Pons (tissue), 1 donor: ENCODE results near the gene LRRC59.

Source experiments
- DNase-seq: peaks from one replicate; pipeline ENCODE4 v3.0.0-alpha.2; 2016; ENCODE audit warnings: low spot score

The LRRC59 gene

DNA sequence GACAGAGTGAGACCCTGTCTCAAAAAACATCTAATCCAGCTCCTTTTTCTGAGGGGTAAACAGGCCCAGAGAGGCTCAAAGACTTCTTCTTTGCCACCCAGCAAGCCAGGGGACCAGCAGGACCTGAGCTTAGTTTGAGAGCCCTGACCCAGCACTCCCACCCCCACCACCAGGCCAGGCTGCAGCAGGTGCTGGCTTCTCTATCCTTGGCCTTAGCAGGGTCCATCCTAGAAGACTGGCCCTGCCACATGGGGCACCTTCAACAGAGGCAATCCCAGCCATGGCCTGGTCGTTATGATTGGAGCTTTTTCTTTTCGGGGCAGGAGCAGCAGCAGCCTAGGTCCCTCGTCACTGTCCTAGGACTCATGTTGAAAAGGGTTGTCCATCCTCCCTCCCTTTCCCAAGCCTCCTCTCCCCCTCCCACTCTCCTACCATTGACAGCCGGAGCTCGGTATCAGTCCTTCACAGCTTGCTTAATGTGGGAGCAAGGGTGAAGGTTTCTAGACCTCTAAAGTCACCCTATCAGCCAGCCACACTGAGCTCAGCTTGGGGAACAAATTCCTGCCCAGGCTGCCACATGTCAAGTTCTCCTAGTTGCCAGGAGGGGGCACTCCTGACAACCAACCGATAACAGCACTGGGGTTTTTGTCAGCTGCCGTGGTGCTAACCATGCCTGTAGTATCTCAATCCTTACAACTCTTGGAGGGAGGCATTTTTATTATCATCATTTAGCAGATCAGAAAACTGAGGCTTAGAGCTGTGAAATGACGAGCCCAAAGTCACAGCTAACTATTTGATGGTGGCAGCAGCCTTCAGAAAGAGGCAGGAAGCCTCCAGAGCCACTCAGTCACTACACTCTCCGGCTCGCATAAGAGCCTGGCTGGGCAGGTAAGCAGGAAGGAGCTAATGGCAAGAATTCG, 35.5 kb downstream of the LRRC59 start:
- peak; percentile 80 for DNase-seq

DNA sequence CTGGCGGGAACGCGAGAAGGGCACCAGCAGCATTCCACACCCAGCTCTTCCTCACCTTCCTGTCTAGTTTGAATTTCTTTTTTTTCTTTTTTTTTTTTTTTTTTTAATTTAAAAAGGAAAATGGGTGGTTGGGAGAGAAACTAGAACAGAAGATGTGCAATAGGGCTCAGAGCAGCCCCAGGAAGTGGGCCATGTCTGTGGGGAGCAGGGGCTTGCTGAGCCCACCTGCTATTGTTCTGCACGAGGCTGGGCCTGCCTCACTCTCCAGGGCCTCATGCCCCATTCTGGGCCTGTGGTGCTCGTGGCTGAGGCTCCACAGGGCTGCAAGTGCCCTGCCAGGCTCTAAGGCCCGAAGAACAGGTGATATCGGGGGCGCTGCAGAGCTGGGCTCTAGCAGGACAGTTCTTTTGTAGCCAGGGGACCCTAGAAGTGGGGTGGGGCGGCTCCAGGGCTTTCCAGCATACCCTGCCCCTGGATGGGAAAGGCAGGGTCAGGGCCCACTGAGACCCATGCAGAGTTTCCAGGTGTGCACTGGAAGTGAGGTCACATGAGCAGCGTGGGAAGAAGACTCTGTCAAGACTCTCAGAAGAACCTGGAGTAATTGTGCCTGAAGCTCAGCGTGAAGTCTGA, 36.7 kb downstream of the LRRC59 start:
- DNase-seq: no peak

DNA sequence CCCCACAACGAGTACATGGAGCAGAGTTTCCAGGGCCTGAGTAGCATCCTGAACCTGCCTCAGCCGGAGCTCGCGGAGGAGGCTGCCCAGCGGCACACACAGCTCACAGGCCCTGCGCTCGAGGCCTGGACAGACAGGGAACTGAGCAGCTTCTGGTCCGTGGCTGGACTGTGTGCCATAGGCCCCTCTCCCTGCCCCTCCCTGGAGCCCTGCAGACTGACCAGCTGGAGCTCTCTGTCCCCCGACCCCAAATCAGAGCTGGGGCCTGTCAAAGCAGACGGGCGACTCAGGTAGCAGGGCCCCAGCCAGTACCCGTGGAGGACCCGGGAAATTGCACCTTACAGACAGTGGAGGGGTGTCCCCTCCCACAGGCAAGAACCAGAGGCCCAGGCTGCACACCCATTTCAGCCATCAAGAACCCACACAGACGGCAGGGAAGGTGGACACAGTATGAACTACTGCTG, 37.3 kb downstream of the LRRC59 start:
- no peak for DNase-seq

DNA sequence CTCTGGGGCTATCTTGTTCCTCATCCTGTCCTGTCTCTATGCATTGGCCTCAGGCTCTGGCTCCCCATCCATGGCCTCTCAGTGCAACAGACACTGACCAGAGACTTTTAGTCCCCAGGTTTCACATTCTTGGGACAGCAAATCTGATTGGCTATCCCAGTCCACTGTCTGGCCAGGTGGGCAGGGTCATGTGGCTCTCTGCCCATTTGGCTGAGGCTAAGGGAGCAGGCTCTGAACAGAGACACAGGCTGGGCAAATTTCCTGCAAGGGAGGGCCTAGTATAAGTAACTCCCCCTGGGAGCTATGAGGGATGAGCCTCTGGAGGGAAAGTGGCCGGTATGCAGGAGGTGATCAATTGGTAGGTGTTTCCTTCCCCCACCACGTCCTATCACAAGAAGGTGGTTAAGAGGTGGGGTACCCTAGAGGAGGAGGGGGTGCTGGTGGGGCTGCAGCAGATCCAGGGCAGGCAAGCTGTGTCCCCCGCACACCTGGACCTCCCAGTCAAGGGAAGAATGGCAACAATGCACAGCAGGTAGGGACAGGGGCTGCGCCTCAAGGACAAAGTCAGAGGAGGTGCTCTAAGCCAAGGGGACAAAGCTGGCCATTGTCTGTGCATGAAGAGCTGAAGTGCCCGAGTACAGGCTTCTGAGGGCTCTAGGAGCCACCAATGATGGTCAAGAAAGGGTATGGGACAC, 38.2 kb downstream of the LRRC59 start:
- no peak for DNase-seq

DNA sequence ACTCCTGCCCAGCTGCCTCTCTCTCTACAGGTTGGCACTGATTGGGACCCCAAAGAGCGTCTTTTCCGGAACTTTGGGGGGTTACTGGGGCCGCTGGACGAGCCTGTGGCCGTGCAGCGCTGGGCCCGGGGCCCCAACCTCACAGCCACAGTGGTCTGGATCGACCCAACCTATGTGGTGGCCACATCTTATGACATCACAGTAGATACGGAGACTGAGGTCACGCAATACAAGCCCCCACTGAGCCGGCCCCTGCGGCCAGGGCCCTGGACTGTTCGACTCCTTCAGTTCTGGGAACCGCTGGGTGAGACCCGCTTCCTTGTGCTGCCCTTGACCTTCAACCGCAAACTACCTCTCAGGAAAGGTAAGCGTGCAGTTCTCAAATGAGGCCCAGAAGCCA, 39.1 kb downstream of the LRRC59 start:
- DNase-seq: no peak

DNA sequence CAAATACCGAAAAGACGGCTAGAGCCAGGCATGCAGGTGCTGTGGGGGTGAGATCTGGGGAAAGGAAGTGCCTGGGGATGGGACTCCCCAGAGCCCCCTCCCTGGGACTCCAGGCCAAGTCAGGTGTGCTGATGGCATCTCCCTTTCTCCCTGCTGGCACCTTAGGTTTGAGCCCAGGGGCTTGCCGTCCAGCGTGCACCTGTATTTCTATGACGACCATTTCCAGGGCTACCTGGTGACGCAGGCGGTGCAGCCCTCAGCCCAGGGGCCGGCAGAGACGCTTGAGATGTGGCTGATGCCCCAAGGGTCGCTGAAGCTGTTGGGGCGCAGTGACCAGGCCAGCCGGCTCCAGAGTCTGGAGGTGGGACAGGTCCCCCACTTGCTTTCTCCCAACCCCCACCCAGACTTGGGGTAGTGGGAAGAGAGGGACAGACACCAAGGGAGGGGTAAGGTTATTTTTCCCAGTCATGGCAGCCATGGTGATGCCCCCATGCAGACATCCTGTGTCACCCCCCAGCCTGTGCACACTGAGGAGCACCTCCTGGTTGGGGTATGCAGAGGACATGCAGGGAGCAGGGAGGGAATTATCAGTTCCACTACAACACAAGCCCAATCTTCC, 40.3 kb downstream of the LRRC59 start:
- no peak for DNase-seq

DNA sequence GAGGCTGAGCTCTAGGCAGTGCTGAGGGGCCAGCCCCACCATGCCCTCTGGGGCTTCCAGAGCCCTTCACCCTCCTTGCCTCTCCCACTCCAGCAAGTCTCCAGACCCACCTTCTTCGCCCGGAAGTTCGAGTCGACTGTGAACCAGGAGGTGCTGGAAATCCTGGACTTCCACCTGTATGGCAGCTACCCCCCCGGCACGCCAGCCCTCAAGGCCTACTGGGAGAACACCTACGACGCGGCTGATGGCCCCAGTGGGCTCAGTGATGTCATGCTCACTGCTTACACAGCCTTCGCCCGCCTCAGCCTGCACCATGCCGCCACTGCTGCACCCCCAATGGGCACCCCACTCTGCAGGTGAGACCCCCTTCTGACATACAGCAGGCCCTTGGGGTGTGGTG, 40.9 kb downstream of the LRRC59 start:
- no peak for DNase-seq

DNA sequence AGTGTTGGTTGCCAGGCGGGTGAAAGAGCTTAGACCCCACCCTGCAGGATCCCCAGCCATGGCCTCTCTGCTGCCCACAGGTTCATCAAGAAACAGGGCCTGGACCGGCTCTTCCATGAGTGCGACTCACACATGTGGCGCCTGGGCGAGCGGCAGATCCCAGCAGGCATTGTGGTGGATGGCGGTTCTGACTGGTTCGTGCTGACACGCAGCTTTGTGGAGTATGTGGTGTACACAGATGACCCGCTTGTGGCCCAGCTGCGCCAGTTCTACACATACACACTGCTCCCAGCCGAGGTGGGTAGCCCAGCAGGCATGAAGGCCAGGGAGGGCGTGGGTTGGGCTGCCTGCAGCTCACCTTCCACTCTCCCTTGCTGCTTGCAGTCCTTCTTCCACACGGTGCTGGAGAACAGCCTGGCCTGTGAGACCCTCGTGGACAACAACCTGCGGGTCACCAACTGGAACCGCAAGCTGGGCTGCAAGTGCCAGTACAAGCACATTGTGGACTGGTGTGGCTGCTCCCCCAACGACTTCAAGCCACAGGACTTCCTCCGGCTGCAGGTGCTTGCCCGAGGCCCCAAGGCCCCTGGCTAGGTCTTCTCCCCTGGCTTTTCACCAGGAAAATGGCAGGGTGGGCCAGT, 41.5 kb downstream of the LRRC59 start:
- DNase-seq: no peak

DNA sequence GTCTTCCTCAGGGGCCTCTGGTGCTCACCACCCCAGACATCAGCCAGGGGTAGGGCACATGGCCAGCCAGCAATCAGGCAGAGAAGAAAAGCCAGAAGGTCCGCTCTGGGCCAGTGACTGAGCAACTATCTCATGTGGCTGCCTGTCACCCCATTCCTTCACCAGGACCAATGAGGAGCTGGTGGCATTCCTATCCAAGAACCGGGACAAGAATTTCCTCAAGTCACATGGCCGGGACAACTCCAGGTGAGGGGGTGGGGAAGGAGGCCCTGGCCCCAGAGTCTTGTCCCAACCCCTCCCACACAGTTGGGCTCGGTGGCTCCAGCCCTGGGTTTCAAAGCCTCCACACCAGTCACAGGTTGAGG, 42.0 kb downstream of the LRRC59 start:
- DNase-seq: no peak

DNA sequence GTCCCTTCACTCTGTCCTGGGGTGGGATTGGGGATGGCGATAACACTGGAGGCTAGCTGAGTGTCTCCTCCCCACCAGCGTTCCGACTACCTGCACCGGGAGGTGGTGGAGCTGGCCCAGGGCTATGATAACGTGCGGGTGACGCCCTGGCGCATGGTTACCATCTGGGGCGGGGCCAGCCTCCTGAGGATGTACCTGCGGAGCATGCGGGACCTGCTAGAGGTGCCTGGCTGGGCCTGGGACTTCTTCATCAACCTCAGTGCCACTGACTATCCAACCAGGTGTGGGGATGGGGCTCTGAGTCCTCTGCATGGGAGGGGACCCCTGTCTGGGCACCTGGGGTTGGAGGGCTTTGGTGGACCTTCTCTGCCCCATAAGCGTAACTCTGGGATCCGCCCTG, 42.5 kb downstream of the LRRC59 start:
- DNase-seq: no peak

DNA sequence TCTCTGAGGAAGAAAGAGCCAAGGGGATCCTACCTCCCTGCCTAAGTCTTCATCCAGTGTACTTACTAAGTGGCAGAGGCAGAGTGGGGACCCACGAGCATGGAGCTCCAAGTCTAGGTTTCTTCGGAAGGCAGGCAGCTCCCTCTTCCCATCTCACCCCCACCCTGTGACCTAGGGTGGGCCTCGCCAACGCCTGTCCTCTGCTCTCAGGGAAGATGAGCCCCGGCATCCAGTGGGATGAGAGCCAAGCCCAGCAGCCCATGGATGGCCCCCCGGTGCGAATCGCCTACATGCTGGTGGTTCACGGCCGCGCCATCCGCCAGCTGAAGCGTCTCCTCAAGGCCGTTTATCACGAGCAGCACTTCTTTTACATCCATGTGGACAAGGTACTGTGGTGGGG, 43.1 kb downstream of the LRRC59 start:
- DNase-seq: no peak

DNA sequence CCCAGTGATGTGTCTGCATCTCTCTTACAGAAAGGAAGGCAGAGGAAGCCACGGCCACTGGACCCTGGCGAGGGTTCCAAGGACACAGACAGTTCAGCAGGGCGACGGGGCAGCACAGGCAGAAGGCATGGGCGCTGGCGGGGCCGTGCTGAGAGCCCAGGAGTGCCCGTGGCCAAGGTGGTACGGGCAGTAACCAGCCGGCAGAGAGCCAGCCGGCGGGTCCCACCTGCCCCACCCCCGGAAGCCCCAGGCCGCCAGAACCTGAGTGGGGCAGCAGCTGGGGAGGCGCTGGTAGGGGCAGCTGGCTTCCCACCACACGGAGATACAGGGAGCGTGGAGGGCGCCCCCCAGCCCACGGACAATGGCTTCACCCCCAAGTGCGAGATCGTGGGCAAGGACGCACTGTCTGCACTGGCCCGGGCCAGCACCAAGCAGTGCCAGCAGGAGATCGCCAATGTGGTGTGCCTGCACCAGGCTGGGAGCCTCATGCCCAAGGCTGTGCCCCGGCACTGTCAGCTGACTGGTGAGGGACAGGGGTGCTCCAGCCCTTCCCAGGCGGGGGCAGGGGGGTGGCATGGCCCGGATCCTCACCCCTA, 43.6 kb downstream of the LRRC59 start:
- no peak for DNase-seq

DNA sequence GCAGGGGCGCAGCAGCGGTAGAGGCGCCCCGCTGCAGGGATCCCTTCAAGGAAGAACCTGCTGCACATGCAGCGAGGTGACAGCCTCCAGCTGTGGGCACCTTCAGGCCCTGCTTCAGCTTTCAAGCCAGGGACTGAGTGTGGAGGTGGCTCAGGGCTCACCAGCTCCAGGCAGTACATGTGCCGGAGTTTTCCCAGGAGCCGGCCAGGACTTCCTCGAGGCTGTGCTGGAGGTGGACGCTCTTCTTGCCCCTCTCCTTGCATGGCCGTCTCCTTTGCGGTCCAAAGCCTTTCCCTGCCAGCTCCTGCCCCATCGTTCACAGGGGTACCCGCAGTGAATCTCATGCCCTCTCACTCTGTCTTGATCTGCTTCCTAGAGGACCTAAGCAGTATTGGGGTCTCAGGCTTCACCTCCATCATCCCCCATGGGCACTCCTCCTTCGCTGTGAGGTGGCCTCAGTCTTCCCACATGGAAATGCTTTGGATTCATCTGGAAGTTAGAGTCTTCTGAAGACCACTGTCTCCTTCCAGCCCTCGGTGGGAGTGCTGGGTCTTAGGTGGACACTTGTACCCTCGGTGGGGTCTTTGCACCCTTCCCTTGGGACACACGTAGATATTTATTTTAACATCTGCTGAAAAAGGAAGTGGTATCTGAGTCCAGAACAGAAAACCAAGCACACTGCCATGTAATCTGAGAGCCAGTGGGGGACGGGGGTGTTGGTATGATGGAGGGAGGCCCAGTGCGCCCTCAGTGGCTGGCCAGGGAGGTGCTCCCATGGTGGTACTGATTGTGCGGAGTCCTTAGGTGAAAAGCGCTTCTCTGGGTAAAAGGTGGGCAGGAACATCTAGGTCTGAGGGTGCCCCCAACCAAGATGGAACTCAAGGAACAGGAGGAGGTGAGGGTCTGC, 44.4 kb downstream of the LRRC59 start:
- no peak for DNase-seq

DNA sequence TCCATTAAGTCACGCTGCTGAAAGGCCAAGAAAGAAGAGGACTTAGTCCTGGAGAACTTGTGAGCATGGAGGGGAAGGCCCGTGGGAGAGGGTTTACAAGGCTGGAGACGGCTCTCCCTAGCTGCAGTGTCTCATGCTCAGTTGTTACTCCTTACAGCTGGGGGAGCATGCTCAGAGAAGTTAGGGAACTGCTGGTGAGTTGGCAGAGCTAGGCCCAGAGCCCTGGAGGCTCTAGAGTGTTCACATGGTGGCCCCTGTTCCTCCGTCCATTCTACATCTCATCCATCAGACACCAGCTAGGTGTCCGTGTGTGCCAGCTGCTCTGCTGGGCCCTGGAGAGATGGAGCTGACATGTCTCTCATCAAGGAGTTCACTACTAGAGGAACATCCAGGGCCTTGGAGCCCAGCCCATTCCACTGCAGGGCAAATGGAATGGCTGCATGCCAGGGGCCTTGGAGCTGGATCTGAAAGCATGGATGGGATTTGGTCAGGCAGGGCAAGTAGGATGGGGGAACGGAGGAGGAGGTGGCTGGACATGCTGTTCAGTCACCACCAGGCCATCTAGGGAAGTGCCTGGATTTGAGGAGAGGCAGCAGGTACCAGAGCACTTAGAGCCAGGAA, 45.1 kb downstream of the LRRC59 start:
- no peak for DNase-seq

DNA sequence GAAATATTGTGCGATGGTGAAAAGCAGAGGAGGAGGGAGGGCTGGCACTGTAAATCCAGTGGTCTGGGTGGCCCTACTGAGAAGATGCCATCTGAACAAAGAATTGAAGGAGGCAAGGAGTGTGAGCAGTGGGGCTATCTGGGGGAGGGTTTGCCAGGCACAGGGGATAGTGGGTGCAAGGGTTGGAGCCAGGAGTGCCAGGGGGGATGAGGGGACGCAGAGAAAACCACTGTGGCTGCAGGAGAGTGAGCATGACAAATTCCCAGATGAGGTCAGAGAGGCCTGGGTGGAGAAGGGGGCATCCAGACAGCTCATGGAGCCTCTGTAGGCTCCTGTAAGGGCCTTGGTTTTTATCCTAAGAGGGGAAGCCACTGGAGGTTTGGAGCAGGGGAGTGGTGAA, 46.6 kb downstream of the LRRC59 start:
- DNase-seq: no peak

DNA sequence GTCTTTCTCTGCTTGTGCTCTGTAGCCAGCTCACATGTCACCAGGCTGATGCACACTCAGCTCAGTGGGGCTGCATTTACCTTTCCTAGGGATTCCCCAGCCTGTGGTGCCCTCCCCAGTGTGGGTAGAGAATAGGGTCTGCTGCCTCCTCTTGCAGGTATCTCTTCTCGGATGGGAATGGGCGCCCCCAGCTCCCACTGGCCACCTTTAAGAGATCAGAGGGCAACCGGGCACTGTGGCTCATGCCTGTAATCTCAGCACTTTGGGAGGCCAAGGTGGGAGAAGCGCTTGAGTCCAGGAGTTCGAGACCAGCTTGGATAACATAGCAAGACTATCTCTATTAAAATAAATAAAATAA, 48.1 kb downstream of the LRRC59 start:
- no peak for DNase-seq

DNA sequence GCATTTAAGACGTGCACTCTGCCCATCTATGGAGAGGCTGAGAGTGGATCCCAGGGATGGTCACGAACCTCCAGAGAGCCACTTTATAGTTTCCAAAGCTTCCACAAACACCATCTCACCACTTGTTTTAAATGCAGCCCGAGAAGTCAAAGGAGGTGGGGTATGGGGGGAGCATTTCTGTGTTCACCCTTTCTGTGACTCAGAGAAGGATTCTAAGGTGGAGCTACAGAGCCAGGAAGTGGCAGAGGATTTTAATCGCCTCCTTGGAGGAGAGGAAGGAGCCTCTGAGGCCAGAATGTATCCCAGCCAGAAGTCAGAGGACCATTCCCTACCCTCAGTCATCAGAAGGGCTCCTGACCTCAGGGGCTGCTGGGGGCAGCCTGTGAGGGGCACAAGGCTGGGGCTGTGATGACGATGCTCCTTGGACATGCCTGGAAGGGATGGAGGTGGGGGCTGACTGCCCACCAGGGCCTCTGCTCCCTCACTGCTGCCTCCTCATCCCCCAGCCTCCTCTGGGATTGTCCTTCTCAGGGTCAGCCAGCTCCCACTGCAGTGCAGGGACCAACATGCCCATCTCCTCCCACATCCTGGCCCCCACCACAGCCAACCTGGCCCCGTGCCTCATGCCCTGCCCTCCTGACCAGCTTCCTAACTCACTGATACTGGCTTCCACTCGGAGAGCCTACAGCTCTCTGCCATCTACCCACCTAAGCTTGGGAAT, 48.6 kb downstream of the LRRC59 start:
- no peak for DNase-seq

DNA sequence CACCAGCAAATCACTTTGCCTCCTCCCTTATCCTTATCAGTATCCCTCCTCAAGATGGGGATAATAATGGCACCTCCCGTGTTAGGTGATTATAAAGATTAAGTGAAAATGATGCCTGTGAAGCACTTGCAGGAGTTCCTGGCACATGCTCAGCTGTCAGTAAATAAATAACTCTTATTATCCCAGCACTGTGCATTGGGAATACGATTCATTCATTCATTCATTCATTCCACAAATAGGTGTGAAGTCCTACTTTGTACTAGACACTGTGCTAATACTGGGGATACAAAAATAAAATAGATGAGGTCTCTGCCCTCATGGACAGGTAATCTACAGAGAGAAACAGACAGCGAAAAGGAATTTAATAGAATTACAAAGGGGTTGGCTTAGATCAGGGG, 49.4 kb downstream of the LRRC59 start:
- DNase-seq: no peak

DNA sequence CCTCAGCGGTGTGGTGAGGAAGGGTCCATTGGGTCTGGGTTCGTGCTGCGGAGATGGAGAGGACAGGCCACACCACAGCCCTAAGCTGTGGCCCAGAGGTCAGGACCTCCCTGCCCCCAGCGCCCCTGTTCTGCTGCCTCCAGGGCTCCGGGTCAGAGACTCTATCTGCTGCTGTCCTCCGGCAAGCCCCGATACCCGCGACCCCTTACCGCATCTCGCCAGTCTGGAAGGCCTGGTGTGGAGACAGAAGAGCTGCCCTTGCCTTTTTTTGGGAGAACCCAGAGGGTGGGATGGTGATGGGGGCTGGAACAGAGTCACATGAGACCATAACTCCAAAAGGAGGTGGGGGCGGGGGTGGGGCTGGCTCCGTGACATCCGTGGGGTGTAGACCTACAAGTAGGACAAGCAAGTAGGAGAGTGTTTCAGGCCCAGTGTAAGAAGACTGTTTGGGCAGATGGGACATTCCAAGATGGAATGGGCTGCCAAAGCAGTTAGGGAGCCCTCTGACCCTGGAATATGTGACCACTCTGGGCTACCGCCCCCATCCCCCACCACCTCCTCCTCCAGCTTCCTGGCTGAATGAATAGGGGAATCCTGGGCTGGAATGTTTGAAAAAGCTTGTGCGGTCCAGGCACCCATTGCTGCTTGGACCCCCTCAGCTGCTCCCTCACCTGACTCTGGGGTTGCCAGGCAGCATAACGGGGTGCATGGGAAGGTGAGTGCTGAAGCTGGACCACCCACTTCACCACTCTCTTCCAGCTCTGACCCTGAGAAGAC, 50.0 kb downstream of the LRRC59 start:
- no peak for DNase-seq
